ENCODE data around the gene RHCE.
"Not testable (repeated sequence)": the region's sequence is repeated elsewhere in the genome, so short reads cannot be mapped to it uniquely, and the experiment has no call there.

The RHCE gene

GRCh38 chr1:25420715-25421114, at the start of gene RHCE:
TSS of gene RHCE (minus strand) at chr1:25420825. CDS start at chr1:25420786, 39 bp downstream.
- DNase-seq, result not testable (repeated sequence)

- DNase-seq, result no peak
These were observed 48.6 kb upstream of the RHCE start for GRCh38 chr1:25469177-25469576.

DNA sequence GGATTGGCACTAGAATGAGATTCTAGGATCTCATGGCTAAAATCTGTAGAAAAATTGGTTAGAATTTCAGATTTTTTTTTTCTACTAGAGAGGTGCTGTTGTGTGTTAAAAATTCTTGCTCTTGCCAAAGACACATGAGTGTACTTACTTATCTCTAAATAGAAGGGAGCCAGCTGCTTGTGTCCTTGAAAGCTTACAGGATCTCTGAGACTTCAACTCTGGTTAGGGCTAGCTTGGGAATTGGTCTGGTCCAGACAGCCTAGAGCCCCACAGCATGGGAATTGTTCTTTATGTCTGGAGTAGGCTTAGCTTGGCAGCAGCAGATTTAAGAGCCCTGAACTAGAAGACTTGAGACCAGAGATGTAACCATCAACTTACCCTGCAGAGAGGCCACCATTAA, 47.4 kb upstream of the RHCE start:
- peak; percentile 2 for DNase-seq

DNA sequence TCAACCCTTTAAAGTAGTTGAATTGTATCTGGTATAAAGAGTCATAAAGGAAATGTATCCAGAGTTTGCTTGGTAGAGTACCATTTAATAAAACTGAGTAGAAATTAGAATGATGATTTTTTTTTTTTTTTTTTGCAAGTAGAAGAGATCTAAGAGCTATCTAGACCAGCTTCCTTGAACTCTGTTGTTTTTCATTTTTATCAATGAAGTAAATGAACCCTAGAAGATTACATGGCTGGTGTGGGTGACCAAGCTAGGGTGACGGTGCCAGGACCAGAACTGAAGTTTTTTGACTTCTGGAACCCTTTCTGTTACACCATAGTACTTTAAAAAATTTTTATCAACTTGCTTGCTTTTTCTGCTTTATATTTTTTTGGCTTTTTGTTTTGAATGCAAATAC, 47.0 kb upstream of the RHCE start:
- DNase-seq, result no peak

DNA sequence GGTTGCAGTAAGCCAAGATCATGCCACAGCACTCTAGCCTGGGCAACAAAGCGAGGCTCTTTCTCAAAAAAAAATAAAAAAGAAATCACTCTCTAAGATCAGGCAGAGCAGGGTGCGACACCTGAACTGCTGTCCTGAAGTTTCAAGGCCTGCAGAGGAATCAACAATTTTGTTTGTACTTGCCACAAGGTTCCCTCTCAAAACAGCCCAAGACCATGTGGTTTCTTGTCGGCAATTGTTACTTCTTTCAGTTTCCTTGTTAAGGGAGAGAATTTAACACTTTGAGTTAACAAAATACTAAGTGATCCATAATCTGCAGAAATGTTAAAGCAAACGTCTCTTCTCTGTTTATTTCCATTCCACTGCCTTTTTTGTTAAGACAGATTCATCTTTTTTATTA, 46.6 kb upstream of the RHCE start:
- no peak for DNase-seq

GRCh38 chr1:25462732-25463131, 42.1 kb upstream of the RHCE start:
- peak; percentile 38 for DNase-seq

- no peak for DNase-seq
These were observed 41.2 kb upstream of the RHCE start for GRCh38 chr1:25461849-25462248.

DNA sequence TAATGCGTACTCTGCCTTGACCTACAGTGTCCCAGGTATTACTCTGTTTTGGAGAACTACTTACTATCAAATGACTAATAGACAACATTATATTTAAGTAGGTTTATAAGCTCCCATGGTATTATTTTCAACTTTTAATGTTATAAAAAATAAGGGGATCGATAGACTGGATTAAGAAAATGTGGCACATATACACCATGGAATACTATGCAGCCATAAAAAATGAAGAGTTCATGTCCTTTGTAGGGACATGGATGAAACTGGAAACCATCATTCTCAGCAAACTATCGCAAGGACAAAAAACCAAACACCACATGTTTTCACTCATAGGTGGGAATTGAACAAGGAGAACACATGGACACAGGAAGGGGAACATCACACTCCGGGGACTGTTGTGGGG, 40.2 kb upstream of the RHCE start:
- DNase-seq, result not testable (repeated sequence)

DNA sequence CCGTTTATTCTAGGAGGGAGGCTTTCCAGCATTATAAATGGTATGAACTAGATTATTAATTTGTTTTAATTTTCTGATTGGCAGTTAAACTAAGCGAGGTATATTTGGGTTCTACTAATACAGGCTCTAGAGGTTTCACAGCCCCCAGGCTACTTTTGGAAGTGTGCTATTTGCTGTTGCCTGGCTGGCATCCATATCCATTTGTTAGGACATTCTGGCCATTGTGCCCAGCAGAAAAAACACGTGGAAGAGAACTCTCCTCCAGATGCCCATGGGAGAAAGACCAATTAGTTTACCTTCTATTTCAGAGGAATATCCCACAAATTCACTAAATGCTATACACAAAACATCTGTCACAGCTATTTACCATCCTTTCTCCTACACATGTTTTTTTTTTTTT, 39.4 kb upstream of the RHCE start:
- peak; percentile 47 for DNase-seq

DNA sequence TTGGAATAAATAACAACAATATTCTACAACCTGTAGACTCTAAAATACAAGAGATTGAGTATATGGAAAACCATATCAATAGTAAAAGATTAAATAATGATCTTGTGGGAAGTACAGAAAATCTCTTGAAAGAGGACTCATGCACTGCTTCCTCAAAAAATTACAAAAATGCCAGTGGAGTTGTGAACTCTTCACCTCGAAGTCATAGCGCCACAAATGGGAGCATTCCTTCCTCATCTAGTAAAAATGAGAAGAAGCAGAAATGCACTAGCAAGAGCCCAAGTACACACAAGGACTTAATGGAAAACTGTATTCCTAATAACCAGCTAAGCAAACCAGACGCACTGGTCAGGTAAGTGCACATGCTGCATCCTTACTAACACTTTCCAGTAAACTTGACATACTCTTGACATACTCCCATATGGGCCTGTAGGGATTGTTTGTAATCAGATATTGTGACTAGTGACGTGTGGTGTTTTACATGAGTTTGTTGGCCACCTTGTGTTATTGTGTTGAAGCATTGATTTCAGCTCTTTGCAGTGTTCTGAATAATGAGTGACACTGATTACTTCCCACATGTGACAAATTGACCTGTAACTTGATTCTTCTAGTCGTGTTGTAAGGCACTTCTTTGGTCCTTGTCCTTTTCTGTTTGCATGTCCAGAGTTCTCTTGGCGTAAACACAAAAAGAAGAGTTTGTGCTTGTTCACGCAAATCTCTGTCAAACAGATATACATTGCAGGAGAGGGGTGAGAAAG, 38.1 kb upstream of the RHCE start:
- no peak for DNase-seq

DNA sequence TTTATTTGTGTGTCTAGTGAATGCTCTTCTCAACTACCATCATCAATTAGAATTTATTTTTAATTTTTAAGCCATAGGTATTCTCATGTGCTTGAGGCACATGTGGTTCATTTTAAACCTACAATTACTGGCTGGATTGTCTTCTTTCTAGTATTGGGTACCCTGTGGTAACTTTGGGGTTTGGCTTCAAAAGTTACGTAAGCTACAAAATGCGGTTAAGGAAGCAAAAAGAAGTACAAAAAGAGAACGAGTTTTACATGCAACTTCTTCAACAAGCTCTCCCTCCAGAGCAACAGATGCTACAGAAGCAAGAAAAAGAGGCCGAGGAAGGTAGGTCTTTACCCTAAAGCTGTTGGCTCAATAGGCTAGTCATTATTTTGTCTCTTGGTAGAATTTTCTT, 35.9 kb upstream of the RHCE start:
- no peak for DNase-seq

- no peak for DNase-seq
These were observed 31.3 kb upstream of the RHCE start for GRCh38 chr1:25451908-25452307.

GRCh38 chr1:25450891-25451290, 30.3 kb upstream of the RHCE start:
- no peak for DNase-seq

GRCh38 chr1:25447547-25447946, 26.9 kb upstream of the RHCE start:
- no peak for DNase-seq

DNA sequence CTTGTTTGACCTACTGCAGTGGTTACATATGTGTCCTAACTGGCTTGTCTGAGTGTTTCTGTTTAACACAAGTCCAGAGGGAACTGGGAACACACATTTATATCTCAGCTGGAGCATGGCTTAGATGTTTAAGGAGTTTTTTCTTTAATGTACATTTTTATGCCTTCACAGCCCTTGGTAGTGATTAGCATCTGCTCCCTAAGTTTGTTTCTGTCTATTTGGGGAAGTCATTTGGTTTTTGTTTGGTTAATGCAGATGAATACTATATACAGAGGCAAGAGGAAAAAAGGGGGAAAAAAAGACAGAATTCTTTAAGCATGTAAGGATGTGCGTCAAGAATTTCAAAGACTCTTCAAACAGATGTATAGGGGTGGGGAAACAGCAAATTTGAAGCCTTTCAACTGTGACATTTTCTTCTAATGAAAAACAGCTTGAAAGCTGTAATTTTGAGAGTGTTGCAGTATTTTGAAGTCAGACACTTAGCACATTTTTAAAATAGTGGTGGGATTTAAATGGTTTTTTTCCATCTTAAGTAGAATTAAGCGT, 25.4 kb upstream of the RHCE start:
- DNase-seq, result no peak

GRCh38 chr1:25444604-25445003, 24.0 kb upstream of the RHCE start:
- not testable (repeated sequence) for DNase-seq

GRCh38 chr1:25443030-25443699, 22.5 kb upstream of the RHCE start:
- DNase-seq, result no peak

DNA sequence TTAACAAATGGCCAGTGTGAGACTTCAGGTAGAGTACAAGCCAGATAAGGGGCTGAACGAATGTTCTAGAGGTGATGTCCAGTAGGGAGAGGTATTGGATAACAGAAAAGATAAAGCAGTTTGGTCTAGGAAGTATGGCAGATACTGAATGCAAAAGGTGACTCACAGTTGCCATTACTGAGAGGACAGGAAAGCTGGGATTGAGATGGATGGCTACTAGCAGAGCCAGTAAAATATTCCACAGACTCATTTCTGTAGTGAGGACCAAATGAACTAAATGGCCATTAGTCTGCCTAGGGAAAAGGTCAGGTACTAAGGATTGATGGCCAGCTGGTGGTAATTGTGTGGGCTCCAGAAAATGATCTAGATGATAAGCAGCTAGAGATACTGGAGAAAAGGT, 21.6 kb upstream of the RHCE start:
- DNase-seq, result peak; percentile 6

DNA sequence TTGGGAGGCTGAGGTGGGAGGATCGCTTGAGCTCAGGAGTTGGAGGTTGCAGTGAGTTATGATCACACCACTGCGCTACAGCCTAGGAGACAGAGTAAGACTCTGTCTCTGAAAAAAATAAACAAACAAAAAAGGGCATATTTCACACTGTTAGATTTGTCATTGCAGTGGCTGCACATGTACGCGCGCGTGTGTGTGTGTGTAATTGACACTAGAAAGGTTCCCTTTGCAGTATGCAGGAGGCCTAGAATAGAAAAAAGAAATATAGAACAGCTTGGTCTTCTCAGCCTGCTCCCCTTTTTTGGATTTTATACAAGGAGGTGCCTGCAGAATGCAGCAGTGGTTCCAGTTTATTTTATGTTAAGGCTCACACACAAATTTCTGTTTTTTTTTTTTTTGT, 18.7 kb upstream of the RHCE start:
- no peak for DNase-seq

DNA sequence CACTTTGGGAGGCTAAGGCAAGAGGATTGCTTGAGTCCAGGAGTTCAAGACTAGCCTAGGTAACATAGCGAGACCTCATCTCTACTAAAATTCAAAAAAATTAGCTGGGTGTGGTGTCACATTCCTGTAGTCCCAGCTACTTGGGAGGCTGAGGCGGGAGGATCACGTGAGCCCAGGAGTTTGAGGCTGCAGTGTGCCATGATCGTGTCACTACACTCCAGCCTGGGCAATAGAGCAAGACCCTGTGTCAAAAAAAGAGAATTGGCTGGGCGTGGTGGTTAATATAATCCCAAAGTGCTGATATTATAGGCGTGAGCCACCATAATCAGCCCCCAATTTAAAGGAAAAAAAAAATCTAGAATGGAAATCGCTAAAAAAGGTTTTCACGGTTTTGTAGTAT, 17.0 kb upstream of the RHCE start:
- DNase-seq, result no peak

DNA sequence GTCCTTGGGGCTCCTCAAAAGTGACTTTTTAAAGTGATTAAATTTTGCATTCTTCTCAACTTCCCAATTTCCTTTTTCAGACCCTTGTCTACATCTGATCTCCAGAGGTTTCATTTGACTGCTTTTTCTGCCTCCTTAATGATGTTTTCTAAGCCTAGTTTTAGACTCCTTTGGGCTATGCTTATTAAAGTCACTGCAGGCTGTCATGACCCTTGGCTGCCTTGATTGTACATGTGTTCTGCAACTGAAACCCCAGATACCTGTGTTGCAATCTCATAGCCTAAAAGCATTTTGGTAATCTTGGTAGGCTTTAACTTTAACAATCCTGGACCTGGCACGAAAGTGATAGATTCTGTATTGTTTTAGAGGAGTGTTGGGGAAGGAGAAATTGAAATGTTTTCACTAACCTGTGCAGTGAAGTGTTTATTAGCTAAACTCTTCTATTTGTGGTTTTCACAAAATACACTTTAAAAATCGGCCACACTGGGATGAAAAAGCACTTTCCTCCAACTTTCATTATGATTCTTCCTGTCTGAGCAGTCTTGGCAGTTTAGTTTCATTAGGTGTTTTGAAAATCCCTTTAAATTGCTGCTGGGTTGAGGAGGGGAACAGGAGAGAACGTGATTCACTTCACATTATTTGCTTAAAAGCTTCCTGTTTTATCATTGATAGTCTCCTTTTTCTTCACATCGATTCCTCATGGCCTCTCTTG, 14.9 kb upstream of the RHCE start:
- no peak for DNase-seq

- peak; percentile 14 for DNase-seq
These were observed 13.0 kb upstream of the RHCE start for GRCh38 chr1:25433389-25434186.
